HPDE6-E6E7 (cell line): Measurements from ENCODE around the gene UROC1.

Experiments
- DNase-seq: peaks from one replicate; pipeline ENCODE4 v3.0.0; 2011; ENCODE audit warnings: missing footprints; ENCODE audit errors: extremely low spot score

Gene UROC1

GRCh38 chr3:126517291-126517951 is at the start of gene UROC1:
TSS of gene UROC1 (minus strand) at chr3:126517773. CDS start at chr3:126517719, 54 bp downstream.
- no peak for DNase-seq

GRCh38 chr3:126562737-126563276 is 45.2 kb upstream of the UROC1 start:
- DNase-seq: no peak

GRCh38 chr3:126558336-126559071 is 40.9 kb upstream of the UROC1 start, which contains the start of gene C3orf22:
TSS of gene C3orf22 (minus strand) at chr3:126558932. CDS start at chr3:126553390, 5,542 bp downstream.
- DNase-seq: no peak

- no peak for DNase-seq
These were observed 40.2 kb upstream of the UROC1 start for GRCh38 chr3:126557761-126558160.

GRCh38 chr3:126557415-126557745 is 39.8 kb upstream of the UROC1 start:
- DNase-seq: no peak

- DNase-seq: no peak
These were observed 39.3 kb upstream of the UROC1 start for GRCh38 chr3:126556637-126557414.

GRCh38 chr3:126555795-126556636 is 38.4 kb upstream of the UROC1 start:
- no peak for DNase-seq

GRCh38 chr3:126554560-126555525 is 37.3 kb upstream of the UROC1 start:
- DNase-seq: no peak

- DNase-seq: no peak
These were observed 35.9 kb upstream of the UROC1 start for GRCh38 chr3:126553284-126554084.

GRCh38 chr3:126552688-126553283 is 35.2 kb upstream of the UROC1 start:
- no peak for DNase-seq

- DNase-seq: no peak
These were observed 34.5 kb upstream of the UROC1 start for GRCh38 chr3:126551839-126552687.

- no peak for DNase-seq
These were observed 33.7 kb upstream of the UROC1 start for GRCh38 chr3:126551121-126551838.

- no peak for DNase-seq
These were observed 33.0 kb upstream of the UROC1 start for GRCh38 chr3:126550488-126551051.

- no peak for DNase-seq
These were observed 32.4 kb upstream of the UROC1 start for GRCh38 chr3:126549861-126550487.

GRCh38 chr3:126548556-126549466 is 31.2 kb upstream of the UROC1 start:
- DNase-seq: no peak
